Gastroesophageal sphincter (tissue), 3 donors: Measurements from ENCODE around the gene KRT78.

ENCODE experiments used
- CTCF ChIP-seq, 4 experiments: fragments of 200-600 bp in 2 of 4; fragments of 450-650 bp in 2 of 4; sonication (generic) in 1 of 4; IDR thresholded peaks; one replicate each; pipeline ENCODE4 v1.5.1; 2017 to 2019; ENCODE audit warnings: antibody characterized with exemption in 4 of 4, mild to moderate bottlenecking in 2 of 4, moderate library complexity in 2 of 4
- EP300 ChIP-seq: sonication (generic); formaldehyde crosslinking; IDR thresholded peaks from one replicate; pipeline ENCODE4 v1.6.1; 2017; ENCODE audit warnings: antibody characterized with exemption, mild to moderate bottlenecking

GRCh38 chr12:52850681-52851080 lies 1.9 kb upstream of the KRT78 start:
- TF ChIP-seq CTCF (IDR thresholded peaks at IDR 0.05) (no peak), EP300 (no peak)
